PC-3 (cell line): ENCODE results near the gene DNMBP.

Source experiments
- CTCF ChIP-seq: fragments of 300-600 bp; sonication (generic); conservative IDR thresholded peaks from 2 replicates; pipeline ENCODE4 v1.5.1; 2017; ENCODE audit warnings: antibody characterized with exemption, low read depth, mild to moderate bottlenecking, low read length
- EZH2 ChIP-seq: fragments of 300-600 bp; sonication (generic); IDR thresholded peaks from one replicate; pipeline ENCODE4 v1.6.1; 2017; ENCODE audit warnings: antibody characterized with exemption, mild to moderate bottlenecking, low read length; ENCODE audit not compliant: unreplicated experiment

- peak; percentile 52; the same call in 1 of the 2 replicates for TF ChIP-seq CTCF
- TF ChIP-seq EZH2 = no peak
These were observed 36.6 kb downstream of the DNMBP start for GRCh38 chr10:99973190-99973589.
